ENCODE results near the gene DPP10. TPM values are rescaled to one million over a fixed set of nuclear protein-coding genes. Genes with fewer than 3 reads are reported as not detected.

Gene DPP10
- total and polyA plus RNA-seq, 10 of the 15 experiments (the other 5 are each of a cell fraction or from before 2014, with no cell fraction given): not detected

DNA sequence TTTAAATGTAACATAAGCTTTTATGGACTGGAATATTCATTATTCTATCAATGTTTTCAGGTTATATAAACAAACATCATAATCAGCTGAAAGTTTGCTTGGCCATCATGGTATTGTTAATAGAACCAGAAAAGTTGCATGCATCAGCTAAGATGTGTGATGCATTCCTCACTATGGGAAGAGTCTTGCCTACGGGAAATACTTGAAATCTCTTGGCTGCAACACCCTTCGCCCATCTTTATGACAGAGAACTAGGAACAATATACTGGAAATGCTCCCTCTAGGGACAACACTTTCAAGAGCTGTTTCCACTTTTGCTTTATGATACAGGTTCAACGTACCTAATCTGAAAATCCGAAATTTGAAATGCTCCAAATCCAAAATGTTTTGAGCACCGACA, 1390.8 kb downstream of the DPP10 start (continued):
- TF ChIP-seq, protein P1, sequence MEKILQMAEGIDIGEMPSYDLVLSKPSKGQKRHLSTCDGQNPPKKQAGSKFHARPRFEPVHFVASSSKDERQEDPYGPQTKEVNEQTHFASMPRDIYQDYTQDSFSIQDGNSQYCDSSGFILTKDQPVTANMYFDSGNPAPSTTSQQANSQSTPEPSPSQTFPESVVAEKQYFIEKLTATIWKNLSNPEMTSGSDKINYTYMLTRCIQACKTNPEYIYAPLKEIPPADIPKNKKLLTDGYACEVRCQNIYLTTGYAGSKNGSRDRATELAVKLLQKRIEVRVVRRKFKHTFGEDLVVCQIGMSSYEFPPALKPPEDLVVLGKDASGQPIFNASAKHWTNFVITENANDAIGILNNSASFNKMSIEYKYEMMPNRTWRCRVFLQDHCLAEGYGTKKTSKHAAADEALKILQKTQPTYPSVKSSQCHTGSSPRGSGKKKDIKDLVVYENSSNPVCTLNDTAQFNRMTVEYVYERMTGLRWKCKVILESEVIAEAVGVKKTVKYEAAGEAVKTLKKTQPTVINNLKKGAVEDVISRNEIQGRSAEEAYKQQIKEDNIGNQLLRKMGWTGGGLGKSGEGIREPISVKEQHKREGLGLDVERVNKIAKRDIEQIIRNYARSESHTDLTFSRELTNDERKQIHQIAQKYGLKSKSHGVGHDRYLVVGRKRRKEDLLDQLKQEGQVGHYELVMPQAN (conservative IDR thresholded peaks at IDR 0.05): no peak

DNA sequence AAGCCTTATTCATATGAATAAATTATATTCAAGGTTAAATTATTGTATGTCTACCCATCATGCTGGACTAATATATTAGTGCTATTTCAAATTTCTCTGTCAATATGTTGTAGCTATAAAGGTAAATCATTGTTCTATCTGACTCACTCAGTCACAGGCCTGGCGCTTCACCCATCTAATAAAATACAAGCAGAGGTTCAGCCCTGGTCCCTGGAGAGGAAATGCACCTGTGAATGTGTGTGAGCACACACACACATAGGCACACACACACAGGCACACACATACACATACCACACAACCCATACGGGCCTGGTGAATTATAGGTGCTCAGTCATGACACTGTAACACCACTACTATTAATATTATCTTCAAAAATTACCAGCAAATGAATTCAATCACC, 1396.1 kb downstream of the DPP10 start:
- ChIA-PET SMC1A (ENCODE audit: uncharacterized antibody, unreplicated experiment) (no interaction called here), POLR2A (no interaction called here), CTCF (no interaction called here), RAD21 (ENCODE audit: unreplicated experiment) (no interaction called here)
- Histone ChIP-seq H2AFZ (ENCODE audit: control insufficient read depth, low read depth, low read length) (no peak overlapping the region), H4K20me1 (ENCODE audit: control insufficient read depth, insufficient read depth) (no peaks in the 10 kb centered on the region), H3K9me3 (replicated peaks; ENCODE audit: control insufficient read depth, insufficient read depth, low read length) (no peaks in the 10 kb centered on the region), H3K79me2 (ENCODE audit: control insufficient read depth, insufficient read depth, low read length) (no peaks in the 10 kb centered on the region), H3K9ac (ENCODE audit: control insufficient read depth, insufficient read depth, low read length) (no peak overlapping the region), H3K27ac (ENCODE audit: control insufficient read depth, insufficient read depth) (no peak overlapping the region), H3K36me3 (ENCODE audit: control insufficient read depth in 2 of 2, insufficient read depth in 2 of 2, low read length in 1 of 2) (no peaks in the 10 kb centered on the region), H3K4me2 (ENCODE audit: control insufficient read depth, insufficient read depth) (no peak overlapping the region), H3K27me3 (replicated peaks in 1 of 2; ENCODE audit: control insufficient read depth in 2 of 2, insufficient read depth in 2 of 2, low read length in 1 of 2) (no peaks in the 10 kb centered on the region), H3K4me3 (no peak overlapping the region), H3K4me1 (ENCODE audit: control insufficient read depth, insufficient read depth, low read length) (no peaks in the 10 kb centered on the region)
- in situ Hi-C loops (cut with MboI): no loop called here
- WGBS (ENCODE audit: insufficient coverage, insufficient replicate concordance, low lambda C conversion rate, missing lambda C conversion rate): 16% methylated on average over 2 of the region's 2 CpGs
- ATAC-seq (no peak), FAIRE-seq (no peak), DNase-seq (ENCODE audit: low read depth, low spot score) (no peak)
- intact Hi-C loops (cut with micrococcal nuclease; ENCODE audit: unreplicated experiment): no loop called here
- no TSS peak for BruUV-seq (replicated peaks)
- no peak for TF ChIP-seq EGR1 (IDR thresholded peaks at IDR 0.05; ENCODE audit: borderline replicate concordance in 1 of 2, low read depth in 2 of 2, low read length in 2 of 2)

DNA sequence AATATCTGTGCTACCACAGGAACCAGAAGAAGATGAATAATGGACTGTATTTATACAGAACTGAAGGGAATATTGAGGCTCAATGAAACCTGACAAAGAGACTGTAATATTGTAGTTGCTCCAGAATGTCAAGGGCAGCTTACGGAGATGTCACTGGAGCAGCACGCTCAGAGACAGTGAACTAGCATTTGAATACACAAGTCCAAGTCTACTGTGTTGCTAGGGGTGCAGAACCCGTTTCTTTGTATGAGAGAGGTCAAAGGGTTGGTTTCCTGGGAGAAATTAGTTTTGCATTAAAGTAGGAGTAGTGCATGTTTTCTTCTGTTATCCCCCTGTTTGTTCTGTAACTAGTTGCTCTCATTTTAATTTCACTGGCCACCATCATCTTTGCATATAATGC, 1399.9 kb downstream of the DPP10 start:
- no peak overlapping the region for H3K4me3 ChIP-seq
- H3K79me2 ChIP-seq (ENCODE audit: control insufficient read depth, insufficient read depth, low read length): no peaks in the 10 kb centered on the region
- H4K20me1 ChIP-seq (ENCODE audit: control insufficient read depth, insufficient read depth): no peaks in the 10 kb centered on the region
- H3K36me3 ChIP-seq (ENCODE audit: control insufficient read depth in 2 of 2, insufficient read depth in 2 of 2, low read length in 1 of 2): no peaks in the 10 kb centered on the region
- no peak overlapping the region for H2AFZ ChIP-seq (ENCODE audit: control insufficient read depth, low read depth, low read length)
- H3K9ac ChIP-seq (ENCODE audit: control insufficient read depth, insufficient read depth, low read length): no peak overlapping the region
- no TSS peak for BruUV-seq (replicated peaks)
- no peak for ATAC-seq
- ChIA-PET CTCF (interaction anchor here (1.7 kb wide), 1 partner anchor 9 kb away, joined by 4 read pairs; no protein-coding TSS in a partner anchor), POLR2A (no interaction called here), RAD21 (ENCODE audit: unreplicated experiment) (no interaction called here), SMC1A (ENCODE audit: uncharacterized antibody, unreplicated experiment) (no interaction called here)
- H3K4me2 ChIP-seq (ENCODE audit: control insufficient read depth, insufficient read depth): no peak overlapping the region
- 14% methylated on average over 3 of the region's 3 CpGs for WGBS (ENCODE audit: insufficient coverage, insufficient replicate concordance, low lambda C conversion rate, missing lambda C conversion rate)
- in situ Hi-C loops (cut with MboI): no loop called here
- no peak for FAIRE-seq
- no peaks in the 10 kb centered on the region for H3K27me3 ChIP-seq (replicated peaks in 1 of 2; ENCODE audit: control insufficient read depth in 2 of 2, insufficient read depth in 2 of 2, low read length in 1 of 2)
- intact Hi-C loops (cut with micrococcal nuclease; ENCODE audit: unreplicated experiment): no loop called here
- no peaks in the 10 kb centered on the region for H3K4me1 ChIP-seq (ENCODE audit: control insufficient read depth, insufficient read depth, low read length)
- DNase-seq (ENCODE audit: low read depth, low spot score): no peak
- H3K27ac ChIP-seq (ENCODE audit: control insufficient read depth, insufficient read depth): no peak overlapping the region
- no peaks in the 10 kb centered on the region for H3K9me3 ChIP-seq (replicated peaks; ENCODE audit: control insufficient read depth, insufficient read depth, low read length)
- TF ChIP-seq HCFC1 (IDR thresholded peaks at IDR 0.05; ENCODE audit: low read length) (no peak), HDGF (IDR thresholded peaks at IDR 0.05) (no peak), ZBED1 (IDR thresholded peaks at IDR 0.05; ENCODE audit: borderline replicate concordance) (no peak), PAX5 (IDR thresholded peaks at IDR 0.05; ENCODE audit: borderline replicate concordance, low read depth, low read length) (no peak), ZNF384 (IDR thresholded peaks at IDR 0.05; ENCODE audit: borderline replicate concordance, low read depth, low read length) (no peak), SUPT20H (IDR thresholded peaks at IDR 0.05; ENCODE audit: borderline replicate concordance, control insufficient read depth, low read depth, low read length) (no peak), CREM (IDR thresholded peaks at IDR 0.05; ENCODE audit: low read depth) (no peak), GATAD2B (conservative IDR thresholded peaks at IDR 0.05; ENCODE audit: low read depth) (no peak), RCOR1 (conservative IDR thresholded peaks at IDR 0.05; ENCODE audit: low read depth, low read length) (no peak), JUNB (IDR thresholded peaks at IDR 0.05) (no peak)
- TF ChIP-seq, protein P2, sequence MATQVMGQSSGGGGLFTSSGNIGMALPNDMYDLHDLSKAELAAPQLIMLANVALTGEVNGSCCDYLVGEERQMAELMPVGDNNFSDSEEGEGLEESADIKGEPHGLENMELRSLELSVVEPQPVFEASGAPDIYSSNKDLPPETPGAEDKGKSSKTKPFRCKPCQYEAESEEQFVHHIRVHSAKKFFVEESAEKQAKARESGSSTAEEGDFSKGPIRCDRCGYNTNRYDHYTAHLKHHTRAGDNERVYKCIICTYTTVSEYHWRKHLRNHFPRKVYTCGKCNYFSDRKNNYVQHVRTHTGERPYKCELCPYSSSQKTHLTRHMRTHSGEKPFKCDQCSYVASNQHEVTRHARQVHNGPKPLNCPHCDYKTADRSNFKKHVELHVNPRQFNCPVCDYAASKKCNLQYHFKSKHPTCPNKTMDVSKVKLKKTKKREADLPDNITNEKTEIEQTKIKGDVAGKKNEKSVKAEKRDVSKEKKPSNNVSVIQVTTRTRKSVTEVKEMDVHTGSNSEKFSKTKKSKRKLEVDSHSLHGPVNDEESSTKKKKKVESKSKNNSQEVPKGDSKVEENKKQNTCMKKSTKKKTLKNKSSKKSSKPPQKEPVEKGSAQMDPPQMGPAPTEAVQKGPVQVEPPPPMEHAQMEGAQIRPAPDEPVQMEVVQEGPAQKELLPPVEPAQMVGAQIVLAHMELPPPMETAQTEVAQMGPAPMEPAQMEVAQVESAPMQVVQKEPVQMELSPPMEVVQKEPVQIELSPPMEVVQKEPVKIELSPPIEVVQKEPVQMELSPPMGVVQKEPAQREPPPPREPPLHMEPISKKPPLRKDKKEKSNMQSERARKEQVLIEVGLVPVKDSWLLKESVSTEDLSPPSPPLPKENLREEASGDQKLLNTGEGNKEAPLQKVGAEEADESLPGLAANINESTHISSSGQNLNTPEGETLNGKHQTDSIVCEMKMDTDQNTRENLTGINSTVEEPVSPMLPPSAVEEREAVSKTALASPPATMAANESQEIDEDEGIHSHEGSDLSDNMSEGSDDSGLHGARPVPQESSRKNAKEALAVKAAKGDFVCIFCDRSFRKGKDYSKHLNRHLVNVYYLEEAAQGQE (IDR thresholded peaks at IDR 0.05; ENCODE audit: low read depth, low read length): no peak

Measured in GM12878 (cell line).